OCI-LY1 (cell line): Measurements from ENCODE around the gene FAM204A.

Experiments used
- EZH2 ChIP-seq: fragments of 200-600 bp; sonication (generic), shearing (Covaris generic); IDR thresholded peaks from 2 replicates; pipeline ENCODE4 v1.8.0; 2017; ENCODE audit warnings: borderline replicate concordance, mixed run types, mild to moderate bottlenecking, antibody characterized with exemption, low read length, moderate library complexity, mixed read lengths
- TF ChIP-seq, protein P1 (sequence below): fragments of 200-600 bp; sonication (generic), shearing (Covaris generic); IDR thresholded peaks from 2 replicates; pipeline ENCODE4 v1.5.1; 2017; ENCODE audit warnings: mild to moderate bottlenecking, antibody characterized with exemption, low read length, moderate library complexity, mixed read lengths

DNA sequence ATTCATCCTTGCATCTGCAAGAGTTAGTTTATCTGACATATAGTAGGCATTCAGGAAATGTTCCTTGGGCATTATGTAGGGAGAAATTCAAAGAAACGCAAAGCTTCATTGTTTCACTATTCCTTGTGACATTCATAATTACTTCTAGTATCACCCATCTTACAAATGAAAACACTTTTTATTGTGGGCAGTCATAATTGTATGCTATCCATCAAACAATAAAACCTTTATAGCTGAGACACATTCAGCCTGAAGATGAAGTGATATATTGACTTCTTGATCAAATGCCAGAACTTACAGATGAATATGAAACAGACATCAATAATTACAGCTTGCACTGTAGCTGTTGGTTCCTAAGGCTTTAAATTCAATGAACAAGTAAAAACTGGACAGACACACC is 36.4 kb downstream of the FAM204A start:
- TF ChIP-seq, protein P1, sequence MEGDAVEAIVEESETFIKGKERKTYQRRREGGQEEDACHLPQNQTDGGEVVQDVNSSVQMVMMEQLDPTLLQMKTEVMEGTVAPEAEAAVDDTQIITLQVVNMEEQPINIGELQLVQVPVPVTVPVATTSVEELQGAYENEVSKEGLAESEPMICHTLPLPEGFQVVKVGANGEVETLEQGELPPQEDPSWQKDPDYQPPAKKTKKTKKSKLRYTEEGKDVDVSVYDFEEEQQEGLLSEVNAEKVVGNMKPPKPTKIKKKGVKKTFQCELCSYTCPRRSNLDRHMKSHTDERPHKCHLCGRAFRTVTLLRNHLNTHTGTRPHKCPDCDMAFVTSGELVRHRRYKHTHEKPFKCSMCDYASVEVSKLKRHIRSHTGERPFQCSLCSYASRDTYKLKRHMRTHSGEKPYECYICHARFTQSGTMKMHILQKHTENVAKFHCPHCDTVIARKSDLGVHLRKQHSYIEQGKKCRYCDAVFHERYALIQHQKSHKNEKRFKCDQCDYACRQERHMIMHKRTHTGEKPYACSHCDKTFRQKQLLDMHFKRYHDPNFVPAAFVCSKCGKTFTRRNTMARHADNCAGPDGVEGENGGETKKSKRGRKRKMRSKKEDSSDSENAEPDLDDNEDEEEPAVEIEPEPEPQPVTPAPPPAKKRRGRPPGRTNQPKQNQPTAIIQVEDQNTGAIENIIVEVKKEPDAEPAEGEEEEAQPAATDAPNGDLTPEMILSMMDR: no peak
- no peak for TF ChIP-seq EZH2
